ENCODE data around the gene MID1IP1.

Gene MID1IP1

GRCh38 chrX:38803243-38803587 is 2.0 kb downstream of the MID1IP1 start:
- Histone ChIP-seq H3K4me1 (ENCODE audit: control insufficient read depth, insufficient read depth, low read length) (peaks cover 27% of the 10 kb centered on the region), H3K36me3 (ENCODE audit: control insufficient read depth, insufficient read depth, low read length) (peaks cover 15% of the 10 kb centered on the region), H3K4me3 (ENCODE audit: low read depth, low read length) (peak overlapping the region; percentile 86), H3K27me3 (ENCODE audit: control insufficient read depth, insufficient read depth, low read length) (no peaks in the 10 kb centered on the region), H3K27ac (ENCODE audit: low read depth, low read length) (peak overlapping the region; percentile 66), H3K9ac (ENCODE audit: low read depth, low read length) (peak overlapping the region; percentile 79), H3K9me3 (ENCODE audit: control insufficient read depth, insufficient read depth, low read length) (no peaks in the 10 kb centered on the region)

DNA sequence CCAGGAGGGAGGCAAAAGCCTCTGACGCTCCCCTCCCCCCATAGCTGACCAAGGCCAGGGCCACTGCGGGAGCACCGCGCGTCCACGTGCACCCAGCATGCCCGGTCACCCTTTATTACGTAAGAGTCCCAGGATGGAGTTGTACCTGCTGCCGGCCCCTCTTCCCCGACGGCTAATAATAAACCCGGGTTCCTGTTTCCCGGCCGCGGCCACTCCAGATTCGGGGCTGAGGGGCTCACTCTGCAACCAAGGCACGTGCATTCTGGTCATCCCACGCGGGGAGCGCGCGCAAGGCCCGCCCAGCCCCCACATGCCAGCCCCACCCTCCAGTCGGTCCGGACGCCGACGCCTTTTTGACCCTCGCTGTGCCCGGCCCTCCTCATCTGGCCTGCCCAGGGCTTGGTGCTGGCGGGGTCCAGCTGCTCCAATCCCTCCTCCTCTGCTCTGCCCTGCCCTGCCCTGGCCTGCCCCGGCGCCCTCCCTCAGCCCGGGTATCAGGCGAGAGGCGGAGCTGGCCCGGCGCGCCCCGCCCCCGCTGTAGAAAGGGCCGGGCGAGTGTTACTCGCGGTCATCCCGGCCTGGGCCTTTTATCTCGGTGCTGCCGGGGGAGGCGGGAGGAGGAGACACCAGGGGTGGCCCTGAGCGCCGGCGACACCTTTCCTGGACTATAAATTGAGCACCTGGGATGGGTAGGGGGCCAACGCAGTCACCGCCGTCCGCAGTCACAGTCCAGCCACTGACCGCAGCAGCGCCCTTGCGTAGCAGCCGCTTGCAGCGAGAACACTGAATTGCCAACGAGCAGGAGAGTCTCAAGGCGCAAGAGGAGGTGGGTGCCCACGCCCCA is 2.6 kb downstream of the MID1IP1 start:
- peak overlapping the region; percentile 86 for H3K4me3 ChIP-seq (ENCODE audit: low read depth, low read length)
- no peaks in the 10 kb centered on the region for H3K9me3 ChIP-seq (ENCODE audit: control insufficient read depth, insufficient read depth, low read length)
- peak overlapping the region; percentile 91 for H3K9ac ChIP-seq (ENCODE audit: low read depth, low read length)
- peak overlapping the region; percentile 76 for H3K27ac ChIP-seq (ENCODE audit: low read depth, low read length)
- H3K27me3 ChIP-seq (ENCODE audit: control insufficient read depth, insufficient read depth, low read length), result no peaks in the 10 kb centered on the region
- peaks cover 15% of the 10 kb centered on the region for H3K36me3 ChIP-seq (ENCODE audit: control insufficient read depth, insufficient read depth, low read length)
- peaks cover 31% of the 10 kb centered on the region for H3K4me1 ChIP-seq (ENCODE audit: control insufficient read depth, insufficient read depth, low read length)

DNA sequence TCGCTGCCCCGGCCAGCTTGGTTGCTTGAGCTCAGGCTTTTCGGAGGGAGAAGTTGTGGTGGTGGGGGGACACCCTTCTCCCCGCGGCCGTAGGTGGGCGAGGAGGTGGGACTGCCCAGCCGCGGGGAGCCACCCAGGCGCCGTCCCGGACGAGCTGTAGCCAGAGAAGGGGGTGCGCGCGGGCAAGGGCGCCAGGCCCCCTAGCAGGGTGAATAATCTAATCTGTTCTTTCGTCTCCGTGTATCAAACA is 3.1 kb downstream of the MID1IP1 start:
- no peaks in the 10 kb centered on the region for H3K9me3 ChIP-seq (ENCODE audit: control insufficient read depth, insufficient read depth, low read length)
- H3K4me1 ChIP-seq (ENCODE audit: control insufficient read depth, insufficient read depth, low read length), result peaks cover 37% of the 10 kb centered on the region
- H3K27me3 ChIP-seq (ENCODE audit: control insufficient read depth, insufficient read depth, low read length), result no peaks in the 10 kb centered on the region
- peaks cover 15% of the 10 kb centered on the region for H3K36me3 ChIP-seq (ENCODE audit: control insufficient read depth, insufficient read depth, low read length)
- peak overlapping the region; percentile 91 for H3K9ac ChIP-seq (ENCODE audit: low read depth, low read length)
- peak overlapping the region; percentile 86 for H3K4me3 ChIP-seq (ENCODE audit: low read depth, low read length)
- H3K27ac ChIP-seq (ENCODE audit: low read depth, low read length), result peak overlapping the region; percentile 76

- H3K36me3 ChIP-seq (ENCODE audit: control insufficient read depth, insufficient read depth, low read length), result peaks cover 15% of the 10 kb centered on the region
- H3K27ac ChIP-seq (ENCODE audit: low read depth, low read length), result peak overlapping the region; percentile 76
- no peaks in the 10 kb centered on the region for H3K9me3 ChIP-seq (ENCODE audit: control insufficient read depth, insufficient read depth, low read length)
- peak overlapping the region; percentile 86 for H3K4me3 ChIP-seq (ENCODE audit: low read depth, low read length)
- H3K4me1 ChIP-seq (ENCODE audit: control insufficient read depth, insufficient read depth, low read length), result peaks cover 42% of the 10 kb centered on the region
- H3K9ac ChIP-seq (ENCODE audit: low read depth, low read length), result peak overlapping the region; percentile 91
- H3K27me3 ChIP-seq (ENCODE audit: control insufficient read depth, insufficient read depth, low read length), result no peaks in the 10 kb centered on the region
Observed at GRCh38 chrX:38804682-38805431, 3.6 kb downstream of the MID1IP1 start.

- no peaks in the 10 kb centered on the region for H3K27me3 ChIP-seq (ENCODE audit: control insufficient read depth, insufficient read depth, low read length)
- no peaks in the 10 kb centered on the region for H3K9me3 ChIP-seq (ENCODE audit: control insufficient read depth, insufficient read depth, low read length)
- peak overlapping the region; percentile 76 for H3K27ac ChIP-seq (ENCODE audit: low read depth, low read length)
Observed at GRCh38 chrX:38805432-38806389, 4.5 kb downstream of the MID1IP1 start.

DNA sequence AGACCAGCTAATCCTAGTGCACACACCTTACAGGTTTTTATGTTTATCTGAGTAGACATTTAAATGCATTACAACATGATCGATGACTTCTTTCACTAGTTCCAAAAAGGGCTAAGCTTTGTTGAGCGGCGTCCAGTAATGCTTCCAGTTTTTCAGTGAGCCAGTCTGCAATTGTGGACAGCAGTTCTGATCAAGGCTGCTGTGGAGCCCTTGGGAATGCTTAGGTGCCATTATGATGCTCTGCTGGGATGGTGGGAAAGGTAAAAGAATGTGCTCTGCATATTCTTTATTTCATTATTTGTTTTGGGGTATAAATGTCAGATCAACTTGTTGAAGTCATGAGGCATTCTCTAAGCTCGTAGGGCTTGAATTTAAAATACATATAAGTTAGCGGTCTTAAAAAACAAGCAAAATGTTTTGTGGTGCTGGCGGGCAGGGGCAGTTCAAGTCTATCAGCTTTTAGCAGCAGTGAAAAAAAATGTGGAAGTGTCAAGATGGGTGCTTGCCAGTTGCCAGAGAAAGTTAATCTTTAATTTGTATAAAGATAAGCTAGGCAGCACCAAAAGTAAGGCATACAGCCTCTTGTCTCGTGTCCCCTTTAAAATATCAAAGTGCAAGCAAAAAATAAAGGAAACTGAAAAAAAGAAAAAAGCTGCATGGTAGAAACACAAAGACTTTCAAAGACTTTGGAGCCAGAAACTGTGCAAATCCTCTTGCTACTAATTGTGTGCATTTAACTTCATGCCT is 5.8 kb downstream of the MID1IP1 start:
- Histone ChIP-seq H3K27ac (ENCODE audit: low read depth, low read length) (peak overlapping the region; percentile 76), H3K9ac (ENCODE audit: low read depth, low read length) (peak overlapping the region; percentile 91), H3K4me3 (ENCODE audit: low read depth, low read length) (peak overlapping the region; percentile 86), H3K9me3 (ENCODE audit: control insufficient read depth, insufficient read depth, low read length) (no peaks in the 10 kb centered on the region), H3K36me3 (ENCODE audit: control insufficient read depth, insufficient read depth, low read length) (peaks cover 15% of the 10 kb centered on the region), H3K4me1 (ENCODE audit: control insufficient read depth, insufficient read depth, low read length) (peaks cover 40% of the 10 kb centered on the region), H3K27me3 (ENCODE audit: control insufficient read depth, insufficient read depth, low read length) (no peaks in the 10 kb centered on the region)

More at GRCh38 chrX:38805432-38806389, 4.5 kb downstream of the MID1IP1 start:
- Histone ChIP-seq H3K4me3 (ENCODE audit: low read depth, low read length) (peak overlapping the region; percentile 86), H3K36me3 (ENCODE audit: control insufficient read depth, insufficient read depth, low read length) (peaks cover 15% of the 10 kb centered on the region), H3K9ac (ENCODE audit: low read depth, low read length) (peak overlapping the region; percentile 91), H3K4me1 (ENCODE audit: control insufficient read depth, insufficient read depth, low read length) (peaks cover 43% of the 10 kb centered on the region)

DNA sequence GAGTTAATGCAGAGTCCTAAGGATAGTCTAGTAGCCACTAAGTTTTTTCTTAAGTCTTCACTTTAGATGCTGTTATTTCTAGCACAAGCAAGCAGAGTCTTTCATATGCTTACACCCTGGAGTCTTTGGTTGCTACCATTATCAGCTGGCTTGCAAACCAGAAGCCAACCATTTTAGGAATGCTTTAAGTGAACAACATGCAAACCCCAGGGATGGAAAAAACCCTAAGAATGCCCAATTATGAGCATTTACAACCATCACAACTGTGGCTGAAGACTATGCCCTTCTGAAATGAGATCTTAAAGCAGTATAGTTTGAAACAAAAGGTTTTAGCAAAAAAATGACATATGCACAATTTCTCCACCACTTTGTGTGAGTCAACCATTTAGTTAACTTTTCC is 6.6 kb downstream of the MID1IP1 start:
- no peaks in the 10 kb centered on the region for H3K9me3 ChIP-seq (ENCODE audit: control insufficient read depth, insufficient read depth, low read length)
- peaks cover 40% of the 10 kb centered on the region for H3K4me1 ChIP-seq (ENCODE audit: control insufficient read depth, insufficient read depth, low read length)
- peaks cover 15% of the 10 kb centered on the region for H3K36me3 ChIP-seq (ENCODE audit: control insufficient read depth, insufficient read depth, low read length)
- H3K9ac ChIP-seq (ENCODE audit: low read depth, low read length), result no peak overlapping the region
- peak overlapping the region; percentile 39 for H3K27ac ChIP-seq (ENCODE audit: low read depth, low read length)
- H3K4me3 ChIP-seq (ENCODE audit: low read depth, low read length), result peak overlapping the region; percentile 86
- H3K27me3 ChIP-seq (ENCODE audit: control insufficient read depth, insufficient read depth, low read length), result no peaks in the 10 kb centered on the region

DNA sequence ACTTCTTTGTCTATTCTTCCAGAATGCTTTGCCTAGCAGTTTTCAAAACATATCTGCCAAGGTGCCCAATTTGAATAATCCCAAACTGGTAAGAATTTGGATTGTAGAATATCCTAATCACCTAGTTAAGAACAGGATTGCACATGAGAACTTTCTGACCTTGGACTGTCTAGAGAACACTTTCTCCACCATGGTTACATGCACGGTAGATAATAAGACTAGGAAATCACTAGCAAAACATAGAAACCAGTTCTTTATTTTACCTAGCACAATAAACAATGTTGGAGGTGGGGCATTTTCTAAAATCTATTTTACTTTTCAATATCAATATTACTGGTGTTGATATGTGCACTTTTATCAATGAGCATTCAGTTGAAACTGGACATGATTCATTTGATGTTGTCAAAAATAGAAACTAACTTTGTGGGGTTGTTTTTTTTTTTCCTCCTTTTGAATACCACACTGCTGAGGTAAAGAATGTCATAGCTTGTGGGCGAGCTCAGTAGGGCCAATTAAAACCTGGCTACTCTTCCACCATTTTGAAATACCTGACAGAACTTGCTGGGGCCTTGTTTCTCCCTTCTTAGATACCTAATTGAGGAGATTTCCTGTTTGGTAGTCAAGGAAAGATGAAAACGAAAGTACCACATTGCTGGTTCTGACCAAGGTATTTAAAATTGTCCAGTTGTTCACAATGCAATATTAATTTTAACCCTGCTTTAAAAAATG is 10.4 kb downstream of the MID1IP1 start:
- H3K27ac ChIP-seq (ENCODE audit: low read depth, low read length), result no peak overlapping the region
- no peak overlapping the region for H3K4me3 ChIP-seq (ENCODE audit: low read depth, low read length)
- H3K27me3 ChIP-seq (ENCODE audit: control insufficient read depth, insufficient read depth, low read length), result no peaks in the 10 kb centered on the region
- peaks cover 37% of the 10 kb centered on the region for H3K4me1 ChIP-seq (ENCODE audit: control insufficient read depth, insufficient read depth, low read length)
- no peaks in the 10 kb centered on the region for H3K9me3 ChIP-seq (ENCODE audit: control insufficient read depth, insufficient read depth, low read length)
- peaks cover 2% of the 10 kb centered on the region for H3K36me3 ChIP-seq (ENCODE audit: control insufficient read depth, insufficient read depth, low read length)
- no peak overlapping the region for H3K9ac ChIP-seq (ENCODE audit: low read depth, low read length)

GRCh38 chrX:38816155-38816554 is 14.9 kb downstream of the MID1IP1 start:
- Histone ChIP-seq H3K4me1 (ENCODE audit: control insufficient read depth, insufficient read depth, low read length) (peaks cover 11% of the 10 kb centered on the region; the same call in 1 of the 2 replicates), H3K9me3 (ENCODE audit: control insufficient read depth, insufficient read depth, low read length) (no peaks in the 10 kb centered on the region), H3K27ac (ENCODE audit: low read depth, low read length) (no peak overlapping the region), H3K4me3 (ENCODE audit: low read depth, low read length) (no peak overlapping the region), H3K27me3 (ENCODE audit: control insufficient read depth, insufficient read depth, low read length) (no peaks in the 10 kb centered on the region), H3K9ac (ENCODE audit: low read depth, low read length) (no peak overlapping the region), H3K36me3 (ENCODE audit: control insufficient read depth, insufficient read depth, low read length) (no peaks in the 10 kb centered on the region)

All from HUES48 (cell line).